Stomach (tissue), 9 donors: Measurements from ENCODE around the gene SGPP2. TPM values are rescaled to one million over a fixed set of nuclear protein-coding genes. Genes with fewer than 3 reads are reported as not detected.

Source experiments
- DNase-seq, 2 donors: peaks; one replicate each; pipeline versions ENCODE4 v3.0.0 to v3.0.0-alpha.2; 2013 to 2019
- H3K27ac ChIP-seq, 5 donors: fragments of 200-600 bp in 4 of 5; sonication (generic) in 4 of 5; one replicate each; pipeline ENCODE4 v1.5.1; 2013 to 2019; ENCODE audit warnings: mild to moderate bottlenecking in 1 of 5, moderate library complexity in 1 of 5
- H3K27me3 ChIP-seq, 3 donors: fragments of 200-600 bp; sonication (generic); one replicate each; pipeline ENCODE4 v1.5.1; 2017 to 2019; ENCODE audit warnings: mixed run types in 1 of 3
- H3K36me3 ChIP-seq, 4 donors: fragments of 200-600 bp; sonication (generic); 1 replicate in 3 of 4; 2 replicates in 1 of 4; pipeline ENCODE4 v1.5.1; 2016 to 2019
- H3K4me1 ChIP-seq, 4 donors: fragments of 200-600 bp; sonication (generic); one replicate each; pipeline ENCODE4 v1.5.1; 2016 to 2019
- H3K4me3 ChIP-seq, 4 donors: fragments of 200-600 bp; sonication (generic) in 3 of 4; one replicate each; pipeline ENCODE4 v1.5.1; 2016 to 2019; ENCODE audit warnings: mild to moderate bottlenecking in 1 of 4
- H3K9me3 ChIP-seq, 4 donors: fragments of 200-600 bp; sonication (generic); one replicate each; pipeline ENCODE4 v1.5.1; 2016 to 2019
- EP300 ChIP-seq: sonication (generic); formaldehyde crosslinking; IDR thresholded peaks from one replicate; pipeline ENCODE4 v1.6.1; 2017; ENCODE audit warnings: antibody characterized with exemption
- POLR2A ChIP-seq, 4 donors: fragments of 450-650 bp; IDR thresholded peaks; one replicate each; pipeline ENCODE4 v1.6.1; 2016; ENCODE audit warnings: antibody characterized with exemption in 4 of 4, control low read depth in 2 of 4, mild to moderate bottlenecking in 1 of 4, moderate library complexity in 1 of 4
- POLR2AphosphoS5 ChIP-seq, 3 donors: sonication (generic); formaldehyde crosslinking; IDR thresholded peaks; one replicate each; pipeline ENCODE4 v1.6.1; 2016; ENCODE audit warnings: antibody characterized with exemption in 3 of 3
- WGBS, 5 donors: extraction: QIAGEN DNeasy Blood & Tissue Kit in 3 of 5; methylation state at CpG; one replicate each; pipeline versions ENCODE4 v1.1.5 to v1.1.7; 2013 to 2018; 5-methylcytosine and 5-hydroxymethylcytosine counted together
- intact Hi-C: fragments of 100-400 bp; cut with DNase I; formaldehyde crosslinking; loops from one replicate; pipeline ENCODE4 v1.15.1; 2023; ENCODE audit warnings: low total_unique reads
- polyA plus RNA-seq, 3 donors: library from polyadenylated mRNA; stranded (reverse); fragments of 200-250 nt; gene quantifications; one replicate each; pipeline ENCODE4 v1.2.3, GENCODE V29; 2013
- total RNA-seq, 5 donors: library from RNA; depleted of rRNA; stranded (reverse); fragments of >200 nt; gene quantifications; one replicate each; pipeline versions ENCODE4 v1.1.0 to v1.2.3, GENCODE V29; 2014 to 2016
- TF ChIP-seq, protein P1 (sequence below), 7 experiments: fragments of 450-650 bp in 4 of 7; fragments of 200-600 bp in 3 of 7; sonication (generic) in 3 of 7; IDR thresholded peaks; one replicate each; pipeline ENCODE4 v1.5.1; 2016 to 2019; ENCODE audit warnings: antibody characterized with exemption in 7 of 7, control low read depth in 2 of 7, mild to moderate bottlenecking in 1 of 7
- donor health status: healthy with polysubstance abuse.
- donor health status: Bipolar disorder and iron deficiency.
- donor health status: healthy.

Gene SGPP2
- total and polyA plus RNA-seq, 8 donors, result 1.7 to 50.4 (median 21.0) TPM

DNA sequence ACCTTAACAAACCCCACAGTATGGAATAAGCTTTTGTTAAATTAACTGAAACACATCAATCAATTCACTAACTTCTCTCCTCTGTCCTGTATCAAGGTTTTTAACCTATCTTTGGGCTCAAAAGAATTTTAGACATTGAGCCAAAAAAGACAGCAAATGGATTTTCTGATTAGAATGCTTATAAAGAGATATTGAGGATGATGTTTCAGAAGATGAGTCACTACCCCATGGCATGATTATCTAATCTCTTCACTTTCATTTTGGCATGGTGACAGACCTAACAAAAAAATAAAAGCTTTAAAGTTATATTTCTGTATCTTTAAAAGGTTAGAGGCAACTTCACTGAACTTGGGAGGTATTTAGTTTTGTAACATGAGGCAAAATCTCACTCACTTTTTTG is 55.5 kb downstream of the SGPP2 start:
- Histone ChIP-seq H3K4me3 (no peak overlapping the region), H3K27ac (no peak overlapping the region), H3K36me3 (peaks cover 0 to 8% (median 0%) of the 10 kb centered on the region in 4 donors), H3K9me3 (no peaks in the 10 kb centered on the region), H3K27me3 (peaks cover 0 to 7% (median 0%) of the 10 kb centered on the region in 3 donors), H3K4me1 (no peaks in the 10 kb centered on the region)
- TF ChIP-seq EP300, result no peak
- no peak for TF ChIP-seq POLR2A (IDR thresholded peaks at IDR 0.05)
- no peak for TF ChIP-seq POLR2AphosphoS5 (IDR thresholded peaks at IDR 0.05)
- TF ChIP-seq, protein P1, sequence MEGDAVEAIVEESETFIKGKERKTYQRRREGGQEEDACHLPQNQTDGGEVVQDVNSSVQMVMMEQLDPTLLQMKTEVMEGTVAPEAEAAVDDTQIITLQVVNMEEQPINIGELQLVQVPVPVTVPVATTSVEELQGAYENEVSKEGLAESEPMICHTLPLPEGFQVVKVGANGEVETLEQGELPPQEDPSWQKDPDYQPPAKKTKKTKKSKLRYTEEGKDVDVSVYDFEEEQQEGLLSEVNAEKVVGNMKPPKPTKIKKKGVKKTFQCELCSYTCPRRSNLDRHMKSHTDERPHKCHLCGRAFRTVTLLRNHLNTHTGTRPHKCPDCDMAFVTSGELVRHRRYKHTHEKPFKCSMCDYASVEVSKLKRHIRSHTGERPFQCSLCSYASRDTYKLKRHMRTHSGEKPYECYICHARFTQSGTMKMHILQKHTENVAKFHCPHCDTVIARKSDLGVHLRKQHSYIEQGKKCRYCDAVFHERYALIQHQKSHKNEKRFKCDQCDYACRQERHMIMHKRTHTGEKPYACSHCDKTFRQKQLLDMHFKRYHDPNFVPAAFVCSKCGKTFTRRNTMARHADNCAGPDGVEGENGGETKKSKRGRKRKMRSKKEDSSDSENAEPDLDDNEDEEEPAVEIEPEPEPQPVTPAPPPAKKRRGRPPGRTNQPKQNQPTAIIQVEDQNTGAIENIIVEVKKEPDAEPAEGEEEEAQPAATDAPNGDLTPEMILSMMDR (IDR thresholded peaks at IDR 0.05), result no peak
- DNase-seq, result no peak
- intact Hi-C loops, result no loop called here

DNA sequence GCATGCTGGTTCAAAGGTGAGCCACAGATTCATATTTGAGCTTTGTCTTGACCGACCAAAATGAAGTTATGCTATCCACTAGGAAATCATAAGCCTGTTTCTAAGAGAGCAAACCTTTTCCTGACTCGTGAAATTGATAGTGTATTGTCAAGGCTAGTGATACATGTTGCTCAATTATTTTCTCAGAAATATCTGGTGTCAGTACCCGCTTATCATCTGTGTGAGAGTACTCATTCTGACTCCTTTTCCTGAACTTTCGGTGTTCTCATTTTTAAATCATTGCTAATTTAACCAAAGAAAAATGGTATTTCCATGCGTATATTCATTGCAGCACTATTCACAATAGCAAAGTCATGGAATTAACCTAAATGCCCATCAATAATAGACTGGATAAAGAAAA is 56.2 kb downstream of the SGPP2 start:
- Histone ChIP-seq H3K36me3 (peaks cover 0 to 6% (median 0%) of the 10 kb centered on the region in 4 donors), H3K27ac (no peak overlapping the region), H3K4me3 (no peak overlapping the region), H3K9me3 (no peaks in the 10 kb centered on the region), H3K27me3 (peaks cover 0 to 7% (median 0%) of the 10 kb centered on the region in 3 donors), H3K4me1 (no peaks in the 10 kb centered on the region)
- 83 to 90% (median 87%) methylated on average over 5 of the region's 5 CpGs for WGBS, 5 donors
- DNase-seq, result no peak
- intact Hi-C loops, result no loop called here
- TF ChIP-seq EP300 (no peak), POLR2AphosphoS5 (IDR thresholded peaks at IDR 0.05) (no peak), POLR2A (IDR thresholded peaks at IDR 0.05) (no peak)
- TF ChIP-seq, protein P1 (IDR thresholded peaks at IDR 0.05), result no peak

DNA sequence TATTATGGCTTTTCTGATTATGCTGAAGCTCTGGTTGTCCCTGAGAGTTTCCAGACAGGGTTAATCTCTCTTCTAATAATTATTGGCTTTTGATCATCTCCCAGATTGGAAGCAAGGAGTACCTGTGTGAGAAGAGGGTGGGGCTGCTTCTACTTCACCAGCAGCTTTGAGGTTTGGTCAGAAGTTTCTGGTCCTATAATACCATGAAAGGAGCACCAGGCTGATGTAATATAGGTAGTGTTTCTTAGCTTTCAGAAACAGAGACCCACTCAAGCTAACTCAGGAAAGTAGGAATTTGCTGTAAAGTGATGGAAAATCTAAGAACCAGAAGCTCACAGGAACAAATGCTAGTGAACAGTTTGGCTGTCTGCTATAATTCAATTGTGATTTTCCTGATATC is 57.6 kb downstream of the SGPP2 start:
- TF ChIP-seq EP300 (no peak), POLR2A (IDR thresholded peaks at IDR 0.05) (no peak), POLR2AphosphoS5 (IDR thresholded peaks at IDR 0.05) (no peak)
- TF ChIP-seq, protein P1 (IDR thresholded peaks at IDR 0.05), result no peak
- Histone ChIP-seq H3K27ac (no peak overlapping the region), H3K36me3 (no peaks in the 10 kb centered on the region), H3K9me3 (no peaks in the 10 kb centered on the region), H3K4me3 (no peak overlapping the region), H3K27me3 (peaks cover 0 to 7% (median 0%) of the 10 kb centered on the region in 3 donors), H3K4me1 (no peaks in the 10 kb centered on the region)
- intact Hi-C loops, result no loop called here
- no peak for DNase-seq

DNA sequence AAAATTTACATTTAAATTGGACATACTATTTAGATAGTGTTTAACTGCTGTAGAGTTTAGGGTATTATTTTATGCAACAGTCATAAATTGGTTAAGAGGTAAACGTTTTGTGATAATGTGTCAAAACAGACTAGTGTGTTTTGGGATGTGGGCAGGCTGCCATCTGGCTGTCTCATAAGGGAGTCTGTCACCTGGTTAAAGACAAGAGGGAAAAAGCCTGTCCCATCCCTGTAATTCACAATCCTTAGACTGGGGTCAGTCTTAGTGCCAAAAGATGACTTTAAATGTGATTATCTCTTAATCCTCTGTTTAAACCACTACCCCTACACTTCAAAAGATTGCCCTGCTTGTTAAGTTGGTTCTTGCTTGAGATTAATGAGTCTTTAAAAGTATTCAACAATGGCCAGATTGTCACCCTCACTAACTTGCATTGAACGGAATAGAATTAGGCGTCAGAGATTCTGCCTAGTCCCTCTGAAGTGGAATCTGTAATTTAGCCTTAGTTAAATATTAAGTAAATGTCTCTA is 59.2 kb downstream of the SGPP2 start:
- TF ChIP-seq POLR2AphosphoS5 (IDR thresholded peaks at IDR 0.05) (no peak), POLR2A (IDR thresholded peaks at IDR 0.05) (no peak), EP300 (no peak)
- TF ChIP-seq, protein P1 (IDR thresholded peaks at IDR 0.05), result no peak
- Histone ChIP-seq H3K4me3 (no peak overlapping the region), H3K9me3 (no peaks in the 10 kb centered on the region), H3K36me3 (no peaks in the 10 kb centered on the region), H3K27me3 (peaks cover 0 to 7% (median 0%) of the 10 kb centered on the region in 3 donors), H3K4me1 (no peaks in the 10 kb centered on the region), H3K27ac (no peak overlapping the region)
- intact Hi-C loops, result no loop called here
- WGBS, 5 donors, result 40 to 62% (median 56%) methylated on average over 3 of the region's 3 CpGs
- peak in 1 of 2 donors; percentile 33 for DNase-seq
